ENCODE measurements around the gene PARD3B. TPM values are rescaled to one million over a fixed set of nuclear protein-coding genes. Genes with fewer than 3 reads are reported as not detected.

The PARD3B gene
- total and polyA plus RNA-seq, 2 experiments from 2014 or later, result 3.5 to 4.4 TPM

DNA sequence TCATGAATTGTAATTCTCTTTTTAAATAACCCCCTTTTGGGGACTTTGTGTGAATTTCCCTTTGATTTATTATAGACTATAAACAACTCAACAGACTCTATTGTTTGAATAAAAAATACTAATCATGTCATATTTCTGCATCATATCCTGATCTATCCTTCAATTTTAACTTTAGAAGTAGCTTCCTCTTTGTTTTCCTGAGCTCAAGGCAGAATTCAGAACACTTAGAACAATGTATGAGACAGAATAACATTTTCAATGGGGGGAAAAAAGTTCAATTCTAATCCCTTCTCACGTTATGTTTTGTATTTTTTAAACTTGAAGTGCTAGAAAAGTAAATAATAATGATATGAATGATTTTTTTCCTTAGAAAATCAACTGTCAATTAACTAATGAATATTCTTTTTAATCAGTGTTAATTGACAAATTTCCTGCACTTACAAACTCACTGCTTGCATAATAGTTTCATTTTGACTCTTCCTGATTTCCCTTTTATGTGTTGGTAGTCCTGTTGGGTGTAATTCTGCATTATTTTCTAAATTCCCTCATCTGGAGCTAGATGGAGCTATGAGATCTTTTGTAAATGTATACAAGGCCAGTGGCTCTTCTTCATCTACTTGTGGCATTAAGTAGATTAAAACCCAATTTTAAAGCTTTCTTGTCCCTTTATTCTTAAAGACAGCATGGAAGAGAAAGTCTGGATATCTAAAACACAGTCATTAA, 326.1 kb downstream of the PARD3B start:
- ATAC-seq, result no peak
- no peak overlapping the region for H3K27ac Mint-ChIP-seq
- Histone ChIP-seq H3K36me3 (ENCODE audit: insufficient read depth) (no peaks in the 10 kb centered on the region), H3K4me2 (no peak overlapping the region), H3K4me3 (no peak overlapping the region), H3K27me3 (ENCODE audit: insufficient read depth) (no peaks in the 10 kb centered on the region), H2AFZ (no peak overlapping the region), H3K9me2 (ENCODE audit: insufficient read depth) (no peaks in the 10 kb centered on the region), H4K20me1 (replicated peaks; ENCODE audit: insufficient read depth) (no peaks in the 10 kb centered on the region), H3F3A (replicated peaks; ENCODE audit: low read depth) (no peaks in the 10 kb centered on the region), H3K79me2 (replicated peaks; ENCODE audit: insufficient read depth) (no peaks in the 10 kb centered on the region), H3K27ac (ENCODE audit: low read depth) (no peak overlapping the region), H3K4me1 (ENCODE audit: insufficient read depth) (no peaks in the 10 kb centered on the region)
- H3K36me3 Mint-ChIP-seq (ENCODE audit: low read depth), result no peaks in the 10 kb centered on the region
- TF ChIP-seq ZNF114 (CRISPR knock-in tag; IDR thresholded peaks at IDR 0.05), result no peak
- TF ChIP-seq, protein P1, sequence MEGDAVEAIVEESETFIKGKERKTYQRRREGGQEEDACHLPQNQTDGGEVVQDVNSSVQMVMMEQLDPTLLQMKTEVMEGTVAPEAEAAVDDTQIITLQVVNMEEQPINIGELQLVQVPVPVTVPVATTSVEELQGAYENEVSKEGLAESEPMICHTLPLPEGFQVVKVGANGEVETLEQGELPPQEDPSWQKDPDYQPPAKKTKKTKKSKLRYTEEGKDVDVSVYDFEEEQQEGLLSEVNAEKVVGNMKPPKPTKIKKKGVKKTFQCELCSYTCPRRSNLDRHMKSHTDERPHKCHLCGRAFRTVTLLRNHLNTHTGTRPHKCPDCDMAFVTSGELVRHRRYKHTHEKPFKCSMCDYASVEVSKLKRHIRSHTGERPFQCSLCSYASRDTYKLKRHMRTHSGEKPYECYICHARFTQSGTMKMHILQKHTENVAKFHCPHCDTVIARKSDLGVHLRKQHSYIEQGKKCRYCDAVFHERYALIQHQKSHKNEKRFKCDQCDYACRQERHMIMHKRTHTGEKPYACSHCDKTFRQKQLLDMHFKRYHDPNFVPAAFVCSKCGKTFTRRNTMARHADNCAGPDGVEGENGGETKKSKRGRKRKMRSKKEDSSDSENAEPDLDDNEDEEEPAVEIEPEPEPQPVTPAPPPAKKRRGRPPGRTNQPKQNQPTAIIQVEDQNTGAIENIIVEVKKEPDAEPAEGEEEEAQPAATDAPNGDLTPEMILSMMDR (conservative IDR thresholded peaks at IDR 0.05; ENCODE audit: low read depth in 2 of 2), result peak; percentile 51 to 55
- no peak for TF ChIP-seq EZH2 (IDR thresholded peaks at IDR 0.05; ENCODE audit: low read depth, unreplicated experiment)
- TF ChIP-seq EZH2phosphoT487 (IDR thresholded peaks at IDR 0.05; ENCODE audit: unreplicated experiment), result no peak
- DNase-seq (ENCODE audit: low spot score), result peak; percentile 43
- H3K4me1 Mint-ChIP-seq, result peaks cover 8% of the 10 kb centered on the region; the same call in 2 of the 3 replicates
- no peaks in the 10 kb centered on the region for H3K27me3 Mint-ChIP-seq (ENCODE audit: insufficient read depth, low read depth, poor library complexity)
- H3K9me3 Mint-ChIP-seq, result no peaks in the 10 kb centered on the region
- H3K4me3 Mint-ChIP-seq, result no peak overlapping the region

DNA sequence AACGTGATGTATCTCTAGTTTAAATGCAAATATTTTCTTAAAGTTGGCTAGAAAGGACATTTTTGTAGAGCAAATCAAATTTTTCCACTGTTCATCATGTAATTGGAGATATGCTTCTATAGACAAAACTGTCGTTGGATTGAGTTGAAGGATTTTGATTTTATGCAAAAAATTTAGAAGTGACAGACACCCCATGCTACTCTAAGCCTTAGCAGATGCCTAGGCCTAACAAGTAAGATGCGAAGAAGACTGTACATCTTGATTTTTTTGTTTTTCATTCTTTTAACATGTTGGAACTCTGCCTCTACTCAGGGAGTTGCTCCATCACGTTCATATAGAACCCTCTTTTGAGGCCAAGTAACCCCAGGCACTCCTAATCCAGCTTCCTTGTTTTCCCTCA, 331.0 kb downstream of the PARD3B start:
- H3K27me3 Mint-ChIP-seq (ENCODE audit: insufficient read depth, low read depth, poor library complexity), result no peaks in the 10 kb centered on the region
- H3K9me3 Mint-ChIP-seq, result no peaks in the 10 kb centered on the region
- Histone ChIP-seq H3K79me2 (replicated peaks; ENCODE audit: insufficient read depth) (no peaks in the 10 kb centered on the region), H3K27ac (ENCODE audit: low read depth) (no peak overlapping the region), H3K4me2 (no peak overlapping the region), H3K36me3 (ENCODE audit: insufficient read depth) (no peaks in the 10 kb centered on the region), H2AFZ (no peak overlapping the region), H3K4me1 (ENCODE audit: insufficient read depth) (no peaks in the 10 kb centered on the region), H3K4me3 (no peak overlapping the region), H3K9me2 (ENCODE audit: insufficient read depth) (no peaks in the 10 kb centered on the region), H3K27me3 (ENCODE audit: insufficient read depth) (no peaks in the 10 kb centered on the region), H3F3A (replicated peaks; ENCODE audit: low read depth) (no peaks in the 10 kb centered on the region), H4K20me1 (replicated peaks; ENCODE audit: insufficient read depth) (no peaks in the 10 kb centered on the region)
- peaks cover 6% of the 10 kb centered on the region; the same call in 2 of the 3 replicates for H3K4me1 Mint-ChIP-seq
- H3K27ac Mint-ChIP-seq, result no peak overlapping the region
- no peak for ATAC-seq
- H3K4me3 Mint-ChIP-seq, result no peak overlapping the region
- DNase-seq (ENCODE audit: low spot score), result no peak
- no peaks in the 10 kb centered on the region; the same call in 2 of the 3 replicates for H3K36me3 Mint-ChIP-seq (ENCODE audit: low read depth)
- TF ChIP-seq, protein P2, sequence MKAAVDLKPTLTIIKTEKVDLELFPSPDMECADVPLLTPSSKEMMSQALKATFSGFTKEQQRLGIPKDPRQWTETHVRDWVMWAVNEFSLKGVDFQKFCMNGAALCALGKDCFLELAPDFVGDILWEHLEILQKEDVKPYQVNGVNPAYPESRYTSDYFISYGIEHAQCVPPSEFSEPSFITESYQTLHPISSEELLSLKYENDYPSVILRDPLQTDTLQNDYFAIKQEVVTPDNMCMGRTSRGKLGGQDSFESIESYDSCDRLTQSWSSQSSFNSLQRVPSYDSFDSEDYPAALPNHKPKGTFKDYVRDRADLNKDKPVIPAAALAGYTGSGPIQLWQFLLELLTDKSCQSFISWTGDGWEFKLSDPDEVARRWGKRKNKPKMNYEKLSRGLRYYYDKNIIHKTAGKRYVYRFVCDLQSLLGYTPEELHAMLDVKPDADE (IDR thresholded peaks at IDR 0.05), result no peak
- TF ChIP-seq STAT1 (IDR thresholded peaks at IDR 0.05; ENCODE audit: unreplicated experiment) (no peak), ZNF331 (CRISPR knock-in tag; IDR thresholded peaks at IDR 0.05; ENCODE audit: low read depth) (no peak), CREB1 (CRISPR knock-in tag; IDR thresholded peaks at IDR 0.05; ENCODE audit: low read depth) (no peak), ZNF114 (CRISPR knock-in tag; IDR thresholded peaks at IDR 0.05) (no peak), POLR2AphosphoS5 (IDR thresholded peaks at IDR 0.05; ENCODE audit: low read depth) (no peak), NANOG (IDR thresholded peaks at IDR 0.05; ENCODE audit: borderline replicate concordance) (no peak), JUNB (IDR thresholded peaks at IDR 0.05; ENCODE audit: unreplicated experiment) (no peak), EZH2 (IDR thresholded peaks at IDR 0.05; ENCODE audit: low read depth, unreplicated experiment) (no peak)
- TF ChIP-seq, protein P3, sequence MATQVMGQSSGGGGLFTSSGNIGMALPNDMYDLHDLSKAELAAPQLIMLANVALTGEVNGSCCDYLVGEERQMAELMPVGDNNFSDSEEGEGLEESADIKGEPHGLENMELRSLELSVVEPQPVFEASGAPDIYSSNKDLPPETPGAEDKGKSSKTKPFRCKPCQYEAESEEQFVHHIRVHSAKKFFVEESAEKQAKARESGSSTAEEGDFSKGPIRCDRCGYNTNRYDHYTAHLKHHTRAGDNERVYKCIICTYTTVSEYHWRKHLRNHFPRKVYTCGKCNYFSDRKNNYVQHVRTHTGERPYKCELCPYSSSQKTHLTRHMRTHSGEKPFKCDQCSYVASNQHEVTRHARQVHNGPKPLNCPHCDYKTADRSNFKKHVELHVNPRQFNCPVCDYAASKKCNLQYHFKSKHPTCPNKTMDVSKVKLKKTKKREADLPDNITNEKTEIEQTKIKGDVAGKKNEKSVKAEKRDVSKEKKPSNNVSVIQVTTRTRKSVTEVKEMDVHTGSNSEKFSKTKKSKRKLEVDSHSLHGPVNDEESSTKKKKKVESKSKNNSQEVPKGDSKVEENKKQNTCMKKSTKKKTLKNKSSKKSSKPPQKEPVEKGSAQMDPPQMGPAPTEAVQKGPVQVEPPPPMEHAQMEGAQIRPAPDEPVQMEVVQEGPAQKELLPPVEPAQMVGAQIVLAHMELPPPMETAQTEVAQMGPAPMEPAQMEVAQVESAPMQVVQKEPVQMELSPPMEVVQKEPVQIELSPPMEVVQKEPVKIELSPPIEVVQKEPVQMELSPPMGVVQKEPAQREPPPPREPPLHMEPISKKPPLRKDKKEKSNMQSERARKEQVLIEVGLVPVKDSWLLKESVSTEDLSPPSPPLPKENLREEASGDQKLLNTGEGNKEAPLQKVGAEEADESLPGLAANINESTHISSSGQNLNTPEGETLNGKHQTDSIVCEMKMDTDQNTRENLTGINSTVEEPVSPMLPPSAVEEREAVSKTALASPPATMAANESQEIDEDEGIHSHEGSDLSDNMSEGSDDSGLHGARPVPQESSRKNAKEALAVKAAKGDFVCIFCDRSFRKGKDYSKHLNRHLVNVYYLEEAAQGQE (IDR thresholded peaks at IDR 0.05; ENCODE audit: unreplicated experiment), result no peak
- TF ChIP-seq, protein P1 (conservative IDR thresholded peaks at IDR 0.05; ENCODE audit: low read depth in 2 of 2), result no peak
